ENCODE results near the gene GPR143.
"Not testable (repeated sequence)": the region's sequence is repeated elsewhere in the genome, so short reads cannot be mapped to it uniquely, and the experiment has no call there.

Gene GPR143

GRCh38 chrX:9765737-9766097, at the start of gene GPR143:
TSS of gene GPR143 (minus strand) at chrX:9765847. CDS start at chrX:9765817, 30 bp downstream.
- no peak for DNase-seq (ENCODE audit: low spot score)

DNA sequence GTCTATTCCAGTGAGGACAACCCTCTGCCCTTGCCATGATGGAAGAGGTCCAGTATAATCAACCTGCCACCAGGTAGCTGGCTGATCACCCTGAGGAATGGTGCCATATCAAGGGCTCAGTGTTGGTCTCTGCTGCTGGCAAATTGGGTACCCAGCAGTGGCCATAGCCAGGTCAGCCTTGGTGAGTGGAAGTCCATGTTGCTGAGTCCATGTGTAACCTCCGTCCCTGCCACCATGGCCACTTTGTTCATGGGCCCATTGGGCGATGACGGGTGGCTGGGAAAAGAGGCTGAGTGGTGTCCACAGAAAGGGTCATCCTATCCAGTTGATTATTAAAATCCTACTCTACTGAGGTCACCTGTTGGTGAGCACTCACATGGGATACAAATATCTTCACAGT, 45.4 kb upstream of the GPR143 start:
- DNase-seq (ENCODE audit: low spot score): not testable (repeated sequence)

DNA sequence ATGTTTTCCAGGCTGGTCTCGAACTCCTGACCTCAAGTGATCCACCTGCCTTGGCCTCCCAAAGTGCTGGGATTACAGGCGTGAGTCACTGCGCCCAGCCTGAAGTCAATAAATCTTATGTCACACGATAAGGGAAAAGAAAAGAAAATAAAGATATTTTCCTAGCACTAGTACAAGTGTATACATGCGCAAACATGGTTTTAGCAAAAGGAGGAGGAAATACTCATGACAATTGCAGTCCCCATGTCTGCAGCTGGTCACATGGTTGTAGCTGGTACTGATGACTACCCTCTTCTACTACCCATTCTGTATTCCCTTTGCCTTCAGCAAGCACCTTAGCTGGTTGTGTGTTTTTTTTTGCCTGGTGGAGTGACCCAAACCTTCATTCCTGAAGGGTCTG, 44.2 kb upstream of the GPR143 start:
- not testable (repeated sequence) for DNase-seq (ENCODE audit: low spot score)

DNA sequence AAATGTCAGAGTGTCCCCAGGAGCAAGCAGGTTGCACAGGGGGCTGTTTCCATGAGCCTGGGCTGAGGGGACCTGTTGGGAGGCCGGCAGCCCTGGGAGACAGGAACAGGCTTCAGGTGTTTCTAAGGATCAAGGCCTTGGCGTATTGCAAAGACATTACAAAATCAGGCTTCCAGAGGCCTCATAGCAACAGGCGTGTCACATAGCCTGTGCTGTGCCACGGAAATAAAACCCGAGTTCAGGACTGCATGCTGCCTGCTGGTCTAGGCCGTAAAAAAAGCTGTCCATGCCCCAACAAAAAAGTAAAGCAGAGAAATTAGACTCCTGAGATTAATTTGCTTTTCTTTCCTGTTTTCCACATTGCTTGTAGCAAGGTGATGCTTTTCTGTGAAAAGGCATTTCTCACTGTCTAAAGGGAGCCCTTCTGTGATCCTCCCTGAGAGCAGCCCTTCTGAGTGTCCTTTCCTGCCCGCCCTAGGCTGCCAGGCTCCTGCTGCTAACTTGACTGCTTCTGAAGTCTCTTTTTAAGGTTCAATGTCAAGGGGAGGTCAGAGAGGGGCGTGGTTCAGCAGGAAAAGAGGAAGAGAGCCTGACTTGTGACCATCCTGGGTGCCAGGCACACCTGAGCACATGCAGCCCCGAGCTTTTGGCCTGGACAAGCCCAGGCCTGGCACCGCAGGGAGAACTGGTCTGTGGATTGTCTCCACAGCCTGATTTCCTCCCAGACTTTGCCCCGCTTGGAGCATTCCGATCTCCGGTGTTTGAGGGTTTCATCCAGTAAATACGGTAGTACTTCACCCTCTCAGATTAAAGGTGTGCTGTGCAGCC, 41.9 kb upstream of the GPR143 start:
- no peak for DNase-seq (ENCODE audit: low spot score)

GRCh38 chrX:9805956-9806355, 40.3 kb upstream of the GPR143 start:
- DNase-seq (ENCODE audit: low spot score): no peak

GRCh38 chrX:9804444-9804843, 38.8 kb upstream of the GPR143 start:
- DNase-seq (ENCODE audit: low spot score): no peak

DNA sequence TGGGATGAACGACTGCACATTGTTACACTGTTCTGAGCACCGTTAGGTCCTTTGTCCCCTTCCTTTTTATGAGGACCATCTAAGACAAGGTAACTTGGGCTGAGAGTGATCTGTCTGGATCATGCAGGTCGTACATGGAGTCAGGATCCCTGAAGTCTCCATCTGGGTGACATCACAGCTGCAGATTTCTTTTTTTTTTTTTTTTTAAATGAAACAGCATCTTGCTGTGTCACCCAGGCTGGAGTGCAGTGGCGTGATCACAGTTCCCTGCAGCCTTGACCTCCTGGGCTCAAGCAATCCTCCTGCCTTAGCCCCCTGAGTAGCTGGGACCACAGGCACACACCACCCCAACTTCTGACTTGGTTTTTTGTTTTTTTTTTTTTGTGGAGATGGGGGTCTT, 37.1 kb upstream of the GPR143 start:
- DNase-seq (ENCODE audit: low spot score): no peak

DNA sequence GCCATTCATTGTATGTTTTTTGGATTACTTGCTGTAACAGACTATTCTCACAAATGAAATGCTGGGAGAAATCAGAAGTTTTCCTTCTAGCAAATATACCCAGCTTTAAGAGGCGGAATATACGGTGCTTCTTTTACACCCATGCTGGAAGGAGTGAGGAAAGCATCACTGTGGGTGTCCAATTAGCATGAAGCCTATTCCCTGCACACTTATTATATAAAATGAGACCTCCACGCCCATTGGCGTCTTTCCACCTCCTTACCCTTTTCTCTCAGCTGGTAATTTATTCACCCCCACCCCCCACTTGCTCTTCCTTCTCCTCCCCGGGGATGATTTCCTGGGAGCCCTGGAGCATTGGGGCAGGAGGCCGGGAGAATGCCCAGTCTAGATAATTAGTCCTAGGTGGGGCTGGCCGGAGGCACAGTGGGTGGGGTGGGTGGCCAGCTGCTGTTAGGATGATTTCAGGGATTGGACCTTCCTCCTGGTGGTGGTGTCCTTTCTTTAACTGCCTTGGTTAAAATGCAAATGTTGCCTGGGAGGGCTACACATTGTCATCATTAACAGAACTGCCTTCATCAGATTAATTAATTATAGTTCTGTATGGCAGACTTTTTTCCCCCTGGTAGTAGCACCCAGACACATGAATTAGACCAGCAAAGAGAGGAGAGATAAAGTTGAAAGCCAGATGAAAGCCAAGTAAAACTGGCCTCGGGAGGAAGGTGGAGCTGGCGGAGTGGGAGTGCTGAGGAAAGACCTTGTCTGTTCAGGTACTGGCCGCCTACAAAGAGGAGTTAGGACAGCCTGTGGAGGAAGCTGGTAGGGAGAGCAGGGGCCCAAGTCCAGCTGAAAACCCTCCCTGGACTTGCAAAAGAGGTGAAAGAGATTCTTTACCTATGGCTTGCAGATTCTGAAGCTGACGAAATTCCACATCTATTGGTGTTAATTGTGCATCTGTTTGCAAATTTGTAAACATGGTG, 32.0 kb upstream of the GPR143 start:
- no peak for DNase-seq (ENCODE audit: low spot score)

- DNase-seq (ENCODE audit: low spot score): no peak
These were observed 28.8 kb upstream of the GPR143 start for GRCh38 chrX:9794495-9794894.

- DNase-seq (ENCODE audit: low spot score): no peak
These were observed 25.2 kb upstream of the GPR143 start for GRCh38 chrX:9790866-9791265.

DNA sequence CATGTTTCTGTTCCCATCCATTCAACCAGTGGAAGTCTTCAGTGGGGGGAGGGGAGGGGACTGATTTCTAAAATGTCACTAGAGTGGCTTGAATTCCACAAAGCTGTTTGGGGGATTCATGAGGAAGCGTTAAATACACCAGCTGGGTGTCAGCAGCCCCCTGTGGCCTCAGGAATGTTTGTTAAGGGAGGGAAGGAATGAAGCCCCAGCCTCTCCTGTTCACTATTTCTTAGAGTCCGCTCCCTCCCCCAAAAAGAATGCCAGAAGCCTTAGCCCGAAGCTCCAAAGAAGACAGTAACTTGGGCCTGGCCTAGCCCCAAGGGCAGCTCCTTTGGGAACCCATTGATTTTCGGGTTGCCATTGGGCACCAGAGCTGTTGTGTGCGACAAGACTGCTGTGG, 23.9 kb upstream of the GPR143 start:
- no peak for DNase-seq (ENCODE audit: low spot score)

DNA sequence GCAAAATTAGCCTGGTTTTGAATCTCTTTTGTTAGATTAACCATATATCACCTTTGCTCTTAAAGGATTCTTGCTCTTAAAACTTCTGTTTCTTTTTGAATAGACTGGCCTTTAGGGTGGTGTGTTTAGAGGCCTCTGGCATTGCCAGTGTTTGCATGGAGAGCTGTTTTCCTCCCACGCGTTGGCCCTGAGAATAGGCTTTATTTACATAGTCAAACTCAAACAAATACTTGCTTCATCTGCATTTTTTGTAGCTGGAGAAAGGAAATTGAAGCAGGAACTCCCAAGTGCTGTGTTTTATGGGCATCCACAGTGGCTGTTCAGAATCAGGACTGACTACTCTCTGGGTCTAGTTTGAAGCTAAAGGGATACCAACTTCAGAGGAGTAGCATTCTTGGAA, 23.3 kb upstream of the GPR143 start:
- no peak for DNase-seq (ENCODE audit: low spot score)

GRCh38 chrX:9786798-9787635, 21.4 kb upstream of the GPR143 start:
- DNase-seq (ENCODE audit: low spot score): no peak

- DNase-seq (ENCODE audit: low spot score): no peak
These were observed 20.5 kb upstream of the GPR143 start, which contains the start of gene SHROOM2 for GRCh38 chrX:9785944-9786797. TSS of gene SHROOM2 (plus strand) at chrX:9786429. CDS start at chrX:9786546, 117 bp downstream.

DNA sequence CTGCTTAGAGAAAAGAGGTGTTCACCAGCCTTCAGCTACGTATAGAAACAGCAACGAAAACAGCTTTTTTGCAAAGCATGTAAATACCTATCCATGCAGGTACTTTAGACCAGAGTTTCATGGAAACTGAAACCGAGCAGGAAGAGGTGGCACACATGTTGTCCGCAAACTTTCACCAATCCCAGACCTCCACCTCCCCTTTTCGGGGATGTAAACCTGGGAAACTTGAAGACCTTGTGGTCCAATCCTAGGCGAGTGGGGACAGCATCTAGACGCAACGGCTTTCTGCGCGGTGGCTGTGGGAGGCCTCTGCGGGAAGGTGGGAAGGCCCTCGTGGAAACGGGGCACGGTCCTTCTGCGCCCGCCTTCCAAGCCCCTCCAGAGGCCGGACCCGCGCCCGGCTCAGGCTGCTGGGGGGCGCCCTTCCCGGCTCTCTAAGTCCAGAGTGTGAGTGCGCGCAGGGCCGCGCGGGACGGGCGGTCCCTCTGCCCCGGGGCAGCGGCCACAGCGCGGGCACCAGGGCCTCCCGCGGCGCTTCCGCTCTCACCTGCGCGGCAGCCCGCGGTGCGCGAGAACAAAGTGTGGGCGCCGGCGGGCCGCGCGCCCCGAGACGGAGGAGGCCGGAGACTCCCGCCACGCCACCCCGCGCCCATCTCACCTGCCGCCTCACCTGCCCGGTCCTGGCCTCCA, 19.8 kb upstream of the GPR143 start:
- DNase-seq (ENCODE audit: low spot score): no peak

DNA sequence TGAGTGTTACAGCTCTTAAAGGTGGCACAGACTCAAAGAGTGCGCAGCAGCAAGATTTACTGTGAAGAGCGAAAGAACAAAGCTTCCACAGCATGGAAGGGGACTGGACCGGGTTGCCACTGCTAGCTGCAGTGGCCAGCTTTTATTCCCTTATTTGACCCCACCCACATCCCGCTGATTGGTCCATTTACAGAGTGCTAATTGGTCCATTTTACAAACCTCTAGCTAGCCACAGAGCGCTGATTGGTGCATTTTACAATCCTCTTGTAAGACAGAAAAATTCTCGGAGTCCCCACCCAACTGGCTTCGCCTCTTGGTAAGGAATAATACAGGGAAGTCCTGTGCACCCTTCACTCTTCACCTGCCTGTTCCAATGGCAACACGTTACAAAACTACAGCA, 18.7 kb upstream of the GPR143 start:
- no peak for DNase-seq (ENCODE audit: low spot score)

DNA sequence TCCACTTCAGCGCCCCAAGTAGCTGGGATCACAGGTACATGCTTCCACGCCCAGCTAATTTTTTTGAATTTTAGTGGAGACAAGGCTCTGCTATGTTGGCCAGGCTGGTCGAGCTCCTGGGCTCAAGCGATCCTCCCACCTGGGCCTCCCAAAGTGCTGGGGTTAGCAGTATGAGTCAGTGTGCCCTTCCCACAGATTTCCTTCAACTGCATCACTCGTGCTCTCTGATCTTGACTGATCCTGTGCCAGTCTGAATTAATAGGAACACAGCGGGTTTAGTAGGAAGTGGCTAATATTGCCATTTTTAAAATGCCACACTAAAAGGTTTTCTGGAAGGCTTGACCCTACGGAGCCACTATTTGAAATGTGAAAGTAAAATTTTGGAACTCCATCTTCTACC, 16.3 kb upstream of the GPR143 start:
- no peak for DNase-seq (ENCODE audit: low spot score)

DNA sequence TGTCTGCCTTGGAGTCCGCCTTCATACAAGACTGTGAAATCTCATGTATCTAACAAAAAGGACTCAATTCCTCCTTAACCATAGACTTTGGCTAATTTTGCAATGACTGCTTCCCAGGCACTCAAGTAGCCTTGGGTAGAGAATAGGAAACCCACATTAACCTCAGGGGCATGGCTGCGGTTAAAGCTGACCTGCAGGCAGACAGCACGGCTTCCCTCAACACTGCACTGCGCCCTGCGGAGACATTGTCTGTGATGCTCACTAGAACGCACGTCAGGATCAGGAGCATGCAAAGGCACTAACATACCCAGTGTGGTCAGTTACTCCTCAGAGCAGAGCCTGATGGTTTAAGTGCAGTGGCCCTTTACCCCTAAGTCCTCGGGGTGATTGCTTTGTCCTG, 10.3 kb upstream of the GPR143 start:
- DNase-seq (ENCODE audit: low spot score): no peak

DNA sequence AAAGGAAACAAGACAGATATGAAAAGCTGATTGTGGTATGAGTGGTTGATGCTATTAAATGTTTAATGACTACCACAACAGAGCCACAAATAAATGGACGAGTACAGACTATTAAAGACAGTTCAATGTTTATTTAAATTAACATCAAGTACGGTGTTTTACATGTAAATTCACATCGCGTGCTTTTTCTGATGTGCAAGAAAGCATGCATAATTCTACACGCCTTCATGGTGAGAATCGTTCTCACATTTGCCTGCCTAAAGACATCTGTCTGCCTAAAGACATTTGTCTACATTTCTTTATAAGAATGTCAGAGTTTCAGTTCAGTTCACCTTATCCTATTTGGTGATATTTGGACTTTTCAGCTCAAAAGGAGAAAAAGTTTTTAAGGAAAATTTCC, 7.3 kb upstream of the GPR143 start:
- DNase-seq (ENCODE audit: low spot score): no peak

DNA sequence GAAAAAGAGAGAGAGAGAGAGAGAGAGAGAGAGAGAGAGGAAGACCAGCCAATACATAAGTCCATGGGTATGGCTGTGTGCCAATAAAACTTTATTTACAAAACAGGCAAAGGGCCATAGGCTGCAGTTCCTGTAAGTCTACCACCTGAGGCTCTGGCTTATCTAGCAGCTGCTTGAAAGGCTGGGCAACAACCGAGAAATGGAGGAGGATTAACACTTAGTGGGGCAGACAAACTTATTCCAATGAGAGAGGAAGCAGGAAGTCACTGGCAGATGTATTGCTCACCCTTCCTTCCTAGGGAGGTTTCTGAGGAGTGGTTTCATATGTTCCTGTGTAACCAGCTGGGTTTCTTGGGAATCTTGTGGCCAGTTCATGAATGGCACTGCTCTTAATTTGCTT, 4.7 kb upstream of the GPR143 start:
- DNase-seq (ENCODE audit: low spot score): no peak
